Panc1 (cell line): ENCODE results near the gene DQX1. TPM values are rescaled to one million over a fixed set of nuclear protein-coding genes. Genes with fewer than 3 reads are reported as not detected.
A peak's percentile ranks its signal among the peaks of the same experiment; 100 is the strongest.

ENCODE experiments used
- ATAC-seq: fragments of 200-7000 bp; cut with Tn5 transposase; 2 replicates; pipeline ENCODE4 v1.9.1; 2020; ENCODE audit warnings: mild to moderate bottlenecking, moderate library complexity
- BruUV-seq: library from RNA; stranded (reverse); fragments of 400-500 nt; replicated peaks from 2 replicates; lab custom pipeline; 2021; lab: Mats Ljungman, UMichigan
- CTCF ChIA-PET: fragments of 300-600 bp; sonication (Branson Sonifier 250); formaldehyde crosslinking; loops from one replicate; lab custom pipeline; 2022; ENCODE audit warnings: antibody characterized with exemption; lab: Charles Lee
- POLR2A ChIA-PET: fragments of 300-600 bp; sonication (Branson Sonifier 250); formaldehyde crosslinking; loops from one replicate; lab custom pipeline; 2022; ENCODE audit warnings: antibody characterized with exemption; lab: Charles Lee
- DNase-seq: peaks from one replicate; pipeline ENCODE4 v3.0.0-alpha.2; 2010; ENCODE audit warnings: low read depth, low spot score
- H3K27ac ChIP-seq: 2 replicates; pipeline ENCODE4 v1.5.1; 2011; ENCODE audit warnings: mild to moderate bottlenecking, low read length, inconsistent platforms
- H3K27me3 ChIP-seq: fragments of 200-500 bp; sonication (Bioruptor generic); 2 replicates; pipeline ENCODE4 v1.6.0; 2014; ENCODE audit warnings: low read length, inconsistent platforms; ENCODE audit not compliant: control insufficient read depth, insufficient read depth
- H3K36me3 ChIP-seq: fragments of 200-500 bp; sonication (Bioruptor generic); 2 replicates; pipeline ENCODE4 v1.5.1; 2014; ENCODE audit warnings: inconsistent platforms, mild to moderate bottlenecking, low read length, moderate library complexity; ENCODE audit not compliant: control insufficient read depth, insufficient read depth
- H3K4me1 ChIP-seq: 2 replicates; pipeline ENCODE4 v1.5.1; 2011; ENCODE audit warnings: inconsistent platforms, mild to moderate bottlenecking, low read length, moderate library complexity; ENCODE audit not compliant: control insufficient read depth, insufficient read depth
- H3K4me3 ChIP-seq, 2 experiments: 2 replicates each; pipeline ENCODE4 v1.5.1; 2011 to 2012; ENCODE audit warnings: low read depth in 2 of 2, low read length in 2 of 2, mild to moderate bottlenecking in 2 of 2, inconsistent platforms in 1 of 2, moderate library complexity in 1 of 2
- H3K9me3 ChIP-seq: fragments of 200-500 bp; sonication (Bioruptor generic); 2 replicates; pipeline ENCODE4 v1.5.1; 2014; ENCODE audit warnings: low read depth, mild to moderate bottlenecking, inconsistent platforms, low read length, moderate library complexity; ENCODE audit not compliant: control insufficient read depth, insufficient read depth
- CTCF ChIP-seq: fragments of 450-650 bp; IDR thresholded peaks from 2 replicates; pipeline ENCODE4 v1.5.1; 2017; ENCODE audit warnings: mild to moderate bottlenecking
- POLR2AphosphoS5 ChIP-seq: IDR thresholded peaks from 2 replicates; pipeline ENCODE4 v1.6.1; 2012; ENCODE audit warnings: mild to moderate bottlenecking, low read depth, low read length, moderate library complexity
- SIN3A ChIP-seq: IDR thresholded peaks from 2 replicates; pipeline ENCODE4 v1.6.1; 2012; ENCODE audit warnings: low read depth, mild to moderate bottlenecking, low read length, moderate library complexity, borderline replicate concordance; ENCODE audit not compliant: insufficient read depth
- TCF7L2 ChIP-seq: IDR thresholded peaks from 2 replicates; pipeline ENCODE4 v1.6.1; 2011; ENCODE audit warnings: mild to moderate bottlenecking, low read depth, low read length, inconsistent platforms
- in situ Hi-C: cut with HindIII; loops from 2 replicates; pipeline ENCODE4 v1.10.0; 2016; ENCODE audit warnings: low sequenced_read_pairs, low pct_unique_long_range_greater_than_20kb
- intact Hi-C: fragments of 100-400 bp; cut with micrococcal nuclease; formaldehyde crosslinking; loops from one replicate; pipeline ENCODE4 v1.10.0; 2022; ENCODE audit not compliant: unreplicated experiment
- total RNA-seq: library from RNA; stranded (reverse); gene quantifications from one replicate; pipeline ENCODE4 v1.2.1, GENCODE V29; 2021; ENCODE audit not compliant: unreplicated experiment
- TF ChIP-seq, protein P1 (sequence below), 2 experiments: IDR thresholded peaks; 2 replicates each; pipeline ENCODE4 v1.6.1; 2011 to 2012; ENCODE audit warnings: low read depth in 2 of 2, control low read depth in 1 of 2, low read length in 1 of 2, mild to moderate bottlenecking in 1 of 2, moderate library complexity in 1 of 2; ENCODE audit not compliant: insufficient read depth in 1 of 2

Gene DQX1
- total RNA-seq, 1 experiment from 2014 or later, result 0.41 TPM

- ChIA-PET POLR2A (interaction anchor here (0.5 to 1.5 kb wide), 3 partner anchors 11 to 42 kb away, joined by 3 to 12 read pairs (median 3); partner anchors contain the start of genes TLX2 and WBP1), CTCF (no interaction called here)
- Histone ChIP-seq H3K27me3 (no peaks in the 10 kb centered on the region), H3K4me1 (peaks cover 50% of the 10 kb centered on the region), H3K4me3 (no peak overlapping the region), H3K9me3 (no peaks in the 10 kb centered on the region), H3K36me3 (no peaks in the 10 kb centered on the region; the same call in 1 of the 2 replicates), H3K27ac (peak overlapping the region; percentile 81)
- DNase-seq (no peak), ATAC-seq (no peak)
- no TSS peak for BruUV-seq
- intact Hi-C loops, result loop anchor here (10.0 kb wide), 1 partner anchor 84 kb away; no protein-coding TSS in a partner anchor
- in situ Hi-C loops, result no loop called here
- TF ChIP-seq SIN3A, result no peak
- TF ChIP-seq POLR2AphosphoS5, result no peak
- TF ChIP-seq TCF7L2, result no peak
- TF ChIP-seq, protein P1, sequence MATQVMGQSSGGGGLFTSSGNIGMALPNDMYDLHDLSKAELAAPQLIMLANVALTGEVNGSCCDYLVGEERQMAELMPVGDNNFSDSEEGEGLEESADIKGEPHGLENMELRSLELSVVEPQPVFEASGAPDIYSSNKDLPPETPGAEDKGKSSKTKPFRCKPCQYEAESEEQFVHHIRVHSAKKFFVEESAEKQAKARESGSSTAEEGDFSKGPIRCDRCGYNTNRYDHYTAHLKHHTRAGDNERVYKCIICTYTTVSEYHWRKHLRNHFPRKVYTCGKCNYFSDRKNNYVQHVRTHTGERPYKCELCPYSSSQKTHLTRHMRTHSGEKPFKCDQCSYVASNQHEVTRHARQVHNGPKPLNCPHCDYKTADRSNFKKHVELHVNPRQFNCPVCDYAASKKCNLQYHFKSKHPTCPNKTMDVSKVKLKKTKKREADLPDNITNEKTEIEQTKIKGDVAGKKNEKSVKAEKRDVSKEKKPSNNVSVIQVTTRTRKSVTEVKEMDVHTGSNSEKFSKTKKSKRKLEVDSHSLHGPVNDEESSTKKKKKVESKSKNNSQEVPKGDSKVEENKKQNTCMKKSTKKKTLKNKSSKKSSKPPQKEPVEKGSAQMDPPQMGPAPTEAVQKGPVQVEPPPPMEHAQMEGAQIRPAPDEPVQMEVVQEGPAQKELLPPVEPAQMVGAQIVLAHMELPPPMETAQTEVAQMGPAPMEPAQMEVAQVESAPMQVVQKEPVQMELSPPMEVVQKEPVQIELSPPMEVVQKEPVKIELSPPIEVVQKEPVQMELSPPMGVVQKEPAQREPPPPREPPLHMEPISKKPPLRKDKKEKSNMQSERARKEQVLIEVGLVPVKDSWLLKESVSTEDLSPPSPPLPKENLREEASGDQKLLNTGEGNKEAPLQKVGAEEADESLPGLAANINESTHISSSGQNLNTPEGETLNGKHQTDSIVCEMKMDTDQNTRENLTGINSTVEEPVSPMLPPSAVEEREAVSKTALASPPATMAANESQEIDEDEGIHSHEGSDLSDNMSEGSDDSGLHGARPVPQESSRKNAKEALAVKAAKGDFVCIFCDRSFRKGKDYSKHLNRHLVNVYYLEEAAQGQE (IDR thresholded peaks at IDR 0.05; ENCODE audit: insufficient read depth in 1 of 2, low read depth in 2 of 2, low read length in 1 of 2), result no peak
- TF ChIP-seq CTCF, result no peak
Measured at GRCh38 chr2:74500578-74500946, 25.5 kb downstream of the DQX1 start.

DNA sequence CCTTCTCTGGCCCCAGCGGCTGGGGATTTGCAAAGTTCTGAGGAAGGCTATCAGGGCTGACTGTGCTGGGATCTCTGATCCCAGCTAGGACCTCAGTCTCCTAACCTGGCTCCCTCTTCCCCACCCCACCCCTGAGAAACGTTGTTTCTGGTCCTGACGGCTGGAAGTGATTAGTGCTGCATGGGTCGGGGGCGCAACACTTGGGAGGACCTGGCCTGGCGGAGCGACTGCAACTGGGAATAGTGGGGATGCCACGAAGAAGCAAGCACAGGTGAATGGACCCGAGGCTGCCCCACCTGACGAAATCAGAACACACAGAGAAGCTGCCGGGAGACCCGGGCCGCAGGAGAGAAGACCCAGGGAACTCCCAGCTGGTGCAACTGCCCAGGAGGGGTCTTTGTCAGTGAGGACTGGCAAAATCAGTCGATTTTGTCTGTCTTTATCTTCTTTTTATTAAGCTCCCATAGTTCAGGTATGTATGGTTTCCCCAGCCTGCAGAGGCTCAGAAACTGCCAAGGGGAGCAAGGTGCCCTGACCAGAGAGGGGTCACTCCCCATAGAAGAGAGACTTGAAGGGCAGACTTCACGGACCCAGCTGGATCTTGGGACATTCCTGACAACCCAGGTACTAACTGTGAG lies 26.0 kb downstream of the DQX1 start:
- intact Hi-C loops, result loop anchor here (10.0 kb wide), 1 partner anchor 85 kb away; no protein-coding TSS in a partner anchor
- DNase-seq, result no peak
- peaks cover 45% of the 10 kb centered on the region for H3K4me1 ChIP-seq
- BruUV-seq, result no TSS peak
- no peaks in the 10 kb centered on the region; the same call in 1 of the 2 replicates for H3K36me3 ChIP-seq
- ChIA-PET CTCF (interaction anchor here (0.6 kb wide), 1 partner anchor 48 kb away, joined by 3 read pairs; no protein-coding TSS in a partner anchor), POLR2A (interaction anchor here (0.5 to 1.5 kb wide), 3 partner anchors 11 to 42 kb away, joined by 3 to 12 read pairs (median 3); partner anchors contain the start of genes TLX2 and WBP1)
- peak overlapping the region; percentile 81 for H3K27ac ChIP-seq
- H3K9me3 ChIP-seq, result no peaks in the 10 kb centered on the region
- H3K4me3 ChIP-seq, result peak overlapping the region; percentile 43 to 65
- H3K27me3 ChIP-seq, result no peaks in the 10 kb centered on the region
- in situ Hi-C loops, result no loop called here
- TF ChIP-seq, protein P1 (IDR thresholded peaks at IDR 0.05; ENCODE audit: insufficient read depth in 1 of 2, low read depth in 2 of 2, low read length in 1 of 2), result no peak
- no peak for TF ChIP-seq SIN3A
- no peak; the same call in 1 of the 2 replicates for TF ChIP-seq POLR2AphosphoS5
- TF ChIP-seq CTCF, result no peak
- ATAC-seq, result no peak
